DOHH2 (cell line): Measurements from ENCODE around the gene ZMAT3.

ENCODE experiments used
- CTCF ChIP-seq: fragments of 200-600 bp; sonication (generic); IDR thresholded peaks from one replicate; pipeline ENCODE4 v1.5.1; 2014; ENCODE audit warnings: antibody characterized with exemption, mild to moderate bottlenecking, low read depth, low read length; ENCODE audit not compliant: poor library complexity, severe bottlenecking
- EZH2phosphoT487 ChIP-seq: fragments of 200-600 bp; sonication (generic); IDR thresholded peaks from 2 replicates; pipeline ENCODE4 v1.6.1; 2017; ENCODE audit warnings: borderline replicate concordance, mild to moderate bottlenecking, antibody characterized with exemption, low read length, moderate library complexity, mixed read lengths

- no peak for TF ChIP-seq CTCF
- no peak for TF ChIP-seq EZH2phosphoT487
Observed at GRCh38 chr3:179073816-179074215, 2.2 kb upstream of the ZMAT3 start.
